Ovary (tissue), 3 donors: ENCODE data around the gene IFT81.

Source experiments
- CTCF ChIP-seq, 3 donors: fragments of 450-650 bp in 2 of 3; fragments of 200-600 bp in 1 of 3; IDR thresholded peaks; one replicate each; pipeline versions ENCODE4 v1.5.1 to v1.8.0; 2016 to 2022; ENCODE audit warnings: antibody characterized with exemption in 3 of 3, mild to moderate bottlenecking in 1 of 3
- EP300 ChIP-seq: sonication (generic); formaldehyde crosslinking; IDR thresholded peaks from one replicate; pipeline ENCODE4 v1.6.1; 2017; ENCODE audit warnings: antibody characterized with exemption
- POLR2A ChIP-seq: fragments of 450-650 bp; IDR thresholded peaks from one replicate; pipeline ENCODE4 v1.6.1; 2017; ENCODE audit warnings: antibody characterized with exemption, mild to moderate bottlenecking, moderate library complexity
- donor health status: DM: no; HTN: no; CAD: no.

GRCh38 chr12:110084314-110085015 is 39.7 kb upstream of the IFT81 start:
- TF ChIP-seq CTCF (IDR thresholded peaks at IDR 0.05) (no peak), POLR2A (no peak), EP300 (no peak)
